Activated T-helper 1 cell treated with anti-CD3 and anti-CD28 coated beads, Interleukin-12 subunit alpha, Interleukin-12 subunit beta, Interleukin-2, Interleukin-4 antibody, amounts not matched to agents 30 ng/mL and 10 ng/mL and 1 ng/mL, durations not matched to agents 14 hours and 24 hours and 36 hours (primary cell): ENCODE measurements around the gene EPHB2. TPM values are rescaled to one million over a fixed set of nuclear protein-coding genes. Genes with fewer than 3 reads are reported as not detected.

Experiments
- DNase-seq: peaks from one replicate; pipeline ENCODE4 v3.0.0; 2021; ENCODE audit warnings: low spot score
- H3K27ac Mint-ChIP-seq: one replicate; pipeline ENCODE4 v1.8.0; 2021; ENCODE audit warnings: mild to moderate bottlenecking, mixed read lengths
- H3K27me3 Mint-ChIP-seq: one replicate; pipeline ENCODE4 v1.8.0; 2022; ENCODE audit warnings: mild to moderate bottlenecking, moderate library complexity, mixed read lengths; ENCODE audit not compliant: insufficient read depth
- H3K36me3 Mint-ChIP-seq: one replicate; pipeline ENCODE4 v1.8.0; 2021; ENCODE audit warnings: low read depth, mixed read lengths
- H3K4me1 Mint-ChIP-seq: one replicate; pipeline ENCODE4 v1.8.0; 2021; ENCODE audit warnings: low read depth, mixed read lengths
- H3K4me3 Mint-ChIP-seq: one replicate; pipeline ENCODE4 v1.8.0; 2021; ENCODE audit warnings: mild to moderate bottlenecking, moderate library complexity, mixed read lengths
- H3K9me3 Mint-ChIP-seq: one replicate; pipeline ENCODE4 v1.8.0; 2021; ENCODE audit warnings: mixed read lengths
- intact Hi-C: fragments of 100-400 bp; cut with micrococcal nuclease; formaldehyde crosslinking; loops from one replicate; pipeline ENCODE4 v1.15.1; 2024
- total RNA-seq: library from RNA; stranded (reverse); gene quantifications from 2 replicates; pipeline ENCODE4 v1.2.3, GENCODE V29; 2022

EPHB2 gene
- total RNA-seq, 1 donor from 2014 or later = not detected

DNA sequence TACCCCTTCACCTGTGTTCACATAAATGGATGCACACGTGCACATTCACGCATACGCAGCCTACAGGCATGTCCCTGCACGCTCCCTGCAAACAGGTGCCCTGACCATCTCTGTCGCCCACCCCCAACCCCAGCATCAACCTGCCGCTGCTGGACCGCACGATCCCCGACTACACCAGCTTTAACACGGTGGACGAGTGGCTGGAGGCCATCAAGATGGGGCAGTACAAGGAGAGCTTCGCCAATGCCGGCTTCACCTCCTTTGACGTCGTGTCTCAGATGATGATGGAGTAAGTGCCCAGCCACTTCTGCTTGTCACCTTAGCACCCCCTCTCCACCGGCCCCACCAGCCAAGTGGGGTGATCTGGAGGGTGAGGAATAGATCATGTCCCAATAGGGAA, 201.7 kb downstream of the EPHB2 start:
- no peak for DNase-seq
- H3K27me3 Mint-ChIP-seq = peaks cover 3% of the 10 kb centered on the region
- H3K36me3 Mint-ChIP-seq = no peaks in the 10 kb centered on the region
- H3K4me3 Mint-ChIP-seq = no peak overlapping the region
- no peaks in the 10 kb centered on the region for H3K4me1 Mint-ChIP-seq
- intact Hi-C loops = no loop called here
- no peaks in the 10 kb centered on the region for H3K9me3 Mint-ChIP-seq
- H3K27ac Mint-ChIP-seq = no peak overlapping the region

- peaks cover 3% of the 10 kb centered on the region for H3K27me3 Mint-ChIP-seq
- H3K4me1 Mint-ChIP-seq = no peaks in the 10 kb centered on the region
- no peak overlapping the region for H3K27ac Mint-ChIP-seq
- intact Hi-C loops = no loop called here
- DNase-seq = no peak
- no peaks in the 10 kb centered on the region for H3K9me3 Mint-ChIP-seq
- no peaks in the 10 kb centered on the region for H3K36me3 Mint-ChIP-seq
- H3K4me3 Mint-ChIP-seq = no peak overlapping the region
Measured at GRCh38 chr1:22913421-22914141, 202.9 kb downstream of the EPHB2 start.

GRCh38 chr1:22914156-22914555, 203.5 kb downstream of the EPHB2 start:
- Mint-ChIP-seq H3K27me3 (peaks cover 3% of the 10 kb centered on the region), H3K36me3 (no peaks in the 10 kb centered on the region), H3K9me3 (no peaks in the 10 kb centered on the region), H3K4me1 (no peaks in the 10 kb centered on the region), H3K27ac (no peak overlapping the region), H3K4me3 (no peak overlapping the region)
- intact Hi-C loops = no loop called here
- no peak for DNase-seq

DNA sequence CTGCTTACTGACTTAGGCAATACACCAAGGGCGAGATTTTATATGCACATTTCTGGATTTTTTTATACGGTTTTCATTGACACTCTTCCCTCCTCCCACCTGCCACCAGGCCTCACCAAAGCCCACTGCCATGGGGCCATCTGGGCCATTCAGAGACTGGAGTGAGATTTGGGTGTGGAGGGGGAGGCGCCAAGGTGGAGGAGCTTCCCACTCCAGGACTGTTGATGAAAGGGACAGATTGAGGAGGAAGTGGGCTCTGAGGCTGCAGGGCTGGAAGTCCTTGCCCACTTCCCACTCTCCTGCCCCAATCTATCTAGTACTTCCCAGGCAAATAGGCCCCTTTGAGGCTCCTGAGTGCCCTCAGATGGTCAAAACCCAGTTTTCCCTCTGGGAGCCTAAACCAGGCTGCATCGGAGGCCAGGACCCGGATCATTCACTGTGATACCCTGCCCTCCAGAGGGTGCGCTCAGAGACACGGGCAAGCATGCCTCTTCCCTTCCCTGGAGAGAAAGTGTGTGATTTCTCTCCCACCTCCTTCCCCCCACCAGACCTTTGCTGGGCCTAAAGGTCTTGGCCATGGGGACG, 204.1 kb downstream of the EPHB2 start:
- H3K4me3 Mint-ChIP-seq = no peak overlapping the region
- DNase-seq = no peak
- no peaks in the 10 kb centered on the region for H3K36me3 Mint-ChIP-seq
- H3K27me3 Mint-ChIP-seq = peaks cover 3% of the 10 kb centered on the region
- H3K9me3 Mint-ChIP-seq = no peaks in the 10 kb centered on the region
- H3K27ac Mint-ChIP-seq = no peak overlapping the region
- no peaks in the 10 kb centered on the region for H3K4me1 Mint-ChIP-seq
- intact Hi-C loops = no loop called here

GRCh38 chr1:22915231-22915630, 204.6 kb downstream of the EPHB2 start:
- Mint-ChIP-seq H3K27ac (no peak overlapping the region), H3K27me3 (peaks cover 3% of the 10 kb centered on the region), H3K4me3 (no peak overlapping the region), H3K9me3 (no peaks in the 10 kb centered on the region), H3K36me3 (no peaks in the 10 kb centered on the region), H3K4me1 (no peaks in the 10 kb centered on the region)
- intact Hi-C loops = no loop called here
- DNase-seq = no peak

- no peak overlapping the region for H3K4me3 Mint-ChIP-seq
- no peak for DNase-seq
- H3K27me3 Mint-ChIP-seq = peaks cover 3% of the 10 kb centered on the region
- no peaks in the 10 kb centered on the region for H3K36me3 Mint-ChIP-seq
- no peaks in the 10 kb centered on the region for H3K4me1 Mint-ChIP-seq
- intact Hi-C loops = no loop called here
- H3K9me3 Mint-ChIP-seq = no peaks in the 10 kb centered on the region
- no peak overlapping the region for H3K27ac Mint-ChIP-seq
Measured at GRCh38 chr1:22915816-22916470, 205.3 kb downstream of the EPHB2 start.

GRCh38 chr1:22916471-22916820, 205.8 kb downstream of the EPHB2 start:
- H3K4me3 Mint-ChIP-seq = no peak overlapping the region
- H3K27me3 Mint-ChIP-seq = peaks cover 3% of the 10 kb centered on the region
- intact Hi-C loops = no loop called here
- H3K4me1 Mint-ChIP-seq = no peaks in the 10 kb centered on the region
- no peaks in the 10 kb centered on the region for H3K9me3 Mint-ChIP-seq
- H3K27ac Mint-ChIP-seq = no peak overlapping the region
- no peak for DNase-seq
- no peaks in the 10 kb centered on the region for H3K36me3 Mint-ChIP-seq

DNA sequence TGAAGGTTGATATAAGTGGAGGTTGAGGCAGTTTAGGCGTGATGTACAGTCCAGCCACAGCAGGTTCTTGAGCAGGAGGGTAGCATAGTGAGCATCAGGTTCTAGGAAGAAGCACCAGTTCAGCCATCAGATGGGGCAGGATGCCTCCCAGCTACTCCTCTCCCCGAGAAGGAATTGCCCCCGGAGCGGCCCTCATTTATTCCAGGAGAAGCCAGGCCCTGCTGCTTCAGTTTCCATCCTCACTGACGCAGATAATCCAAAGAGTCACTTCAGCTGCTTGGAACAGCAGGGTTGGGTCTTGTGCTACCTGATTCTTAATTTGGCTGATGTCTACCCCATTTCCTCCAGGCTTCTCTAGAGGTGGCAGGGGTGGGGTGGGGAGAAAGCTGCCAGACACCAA, 207.3 kb downstream of the EPHB2 start:
- H3K27ac Mint-ChIP-seq = no peak overlapping the region
- intact Hi-C loops = no loop called here
- no peaks in the 10 kb centered on the region for H3K9me3 Mint-ChIP-seq
- DNase-seq = no peak
- no peak overlapping the region for H3K4me3 Mint-ChIP-seq
- no peaks in the 10 kb centered on the region for H3K4me1 Mint-ChIP-seq
- no peaks in the 10 kb centered on the region for H3K36me3 Mint-ChIP-seq
- H3K27me3 Mint-ChIP-seq = peaks cover 3% of the 10 kb centered on the region

DNA sequence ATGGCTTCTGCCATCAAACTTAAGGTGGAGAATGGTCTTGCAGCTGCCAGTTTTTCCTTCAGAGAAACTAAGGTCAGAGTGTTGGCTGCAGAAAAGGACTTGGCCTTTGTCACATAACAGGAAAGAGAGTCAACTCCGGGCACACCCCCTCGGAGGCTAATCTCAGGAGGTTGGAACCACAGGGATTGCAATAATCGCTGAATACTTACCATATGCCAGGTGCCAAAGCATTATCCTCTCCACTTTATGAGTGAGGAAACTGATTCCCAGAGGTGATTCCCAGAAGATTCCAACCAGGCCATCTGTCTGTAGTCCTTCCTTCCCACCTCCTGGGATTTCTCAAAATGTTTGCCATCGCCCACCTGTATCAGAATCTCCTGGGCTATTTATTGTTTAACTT, 208.0 kb downstream of the EPHB2 start:
- Mint-ChIP-seq H3K4me1 (no peaks in the 10 kb centered on the region), H3K27ac (no peak overlapping the region), H3K36me3 (no peaks in the 10 kb centered on the region), H3K9me3 (no peaks in the 10 kb centered on the region), H3K4me3 (no peak overlapping the region), H3K27me3 (peaks cover 3% of the 10 kb centered on the region)
- intact Hi-C loops = no loop called here
- DNase-seq = no peak

- Mint-ChIP-seq H3K9me3 (no peaks in the 10 kb centered on the region), H3K27me3 (peaks cover under 1% of the 10 kb centered on the region), H3K4me1 (no peaks in the 10 kb centered on the region), H3K4me3 (no peak overlapping the region), H3K36me3 (no peaks in the 10 kb centered on the region), H3K27ac (no peak overlapping the region)
- intact Hi-C loops = no loop called here
- no peak for DNase-seq
Measured at GRCh38 chr1:22919341-22920025, 208.8 kb downstream of the EPHB2 start.

DNA sequence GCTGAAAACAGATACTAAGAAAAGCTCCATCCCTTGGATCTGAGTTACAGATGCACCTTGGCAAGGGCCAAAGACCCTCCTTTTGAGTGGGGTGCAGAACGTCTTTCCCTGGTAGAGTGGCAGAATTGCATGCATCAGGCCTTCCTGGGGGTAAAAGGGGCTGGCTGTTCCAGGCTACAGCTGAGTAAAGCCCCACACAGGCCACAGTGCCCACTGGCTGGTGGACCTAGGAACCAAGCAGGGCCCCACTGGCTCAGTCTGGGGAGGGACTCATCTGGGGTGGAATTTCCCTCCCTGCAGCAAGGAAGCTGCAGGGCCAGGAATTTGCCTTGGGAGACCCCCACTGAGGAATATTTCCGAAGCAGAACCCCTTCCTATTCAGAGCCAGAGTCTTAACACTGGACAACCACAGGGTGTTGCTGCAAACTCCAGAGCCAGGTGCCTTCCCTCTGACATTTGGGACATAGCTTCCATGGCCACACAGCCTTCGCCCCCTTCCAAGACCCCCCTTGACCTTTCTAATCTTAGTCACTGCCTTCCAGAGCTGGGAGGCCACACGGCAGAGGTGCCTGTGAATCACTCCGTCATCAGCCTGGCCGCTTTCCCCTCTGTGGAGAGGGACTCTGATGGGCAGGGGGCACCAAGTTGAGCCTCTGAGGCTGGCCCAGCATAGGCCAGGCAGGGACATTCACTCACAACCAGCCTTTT, 209.5 kb downstream of the EPHB2 start:
- Mint-ChIP-seq H3K4me1 (no peaks in the 10 kb centered on the region), H3K27me3 (no peaks in the 10 kb centered on the region), H3K4me3 (no peak overlapping the region)

DNA sequence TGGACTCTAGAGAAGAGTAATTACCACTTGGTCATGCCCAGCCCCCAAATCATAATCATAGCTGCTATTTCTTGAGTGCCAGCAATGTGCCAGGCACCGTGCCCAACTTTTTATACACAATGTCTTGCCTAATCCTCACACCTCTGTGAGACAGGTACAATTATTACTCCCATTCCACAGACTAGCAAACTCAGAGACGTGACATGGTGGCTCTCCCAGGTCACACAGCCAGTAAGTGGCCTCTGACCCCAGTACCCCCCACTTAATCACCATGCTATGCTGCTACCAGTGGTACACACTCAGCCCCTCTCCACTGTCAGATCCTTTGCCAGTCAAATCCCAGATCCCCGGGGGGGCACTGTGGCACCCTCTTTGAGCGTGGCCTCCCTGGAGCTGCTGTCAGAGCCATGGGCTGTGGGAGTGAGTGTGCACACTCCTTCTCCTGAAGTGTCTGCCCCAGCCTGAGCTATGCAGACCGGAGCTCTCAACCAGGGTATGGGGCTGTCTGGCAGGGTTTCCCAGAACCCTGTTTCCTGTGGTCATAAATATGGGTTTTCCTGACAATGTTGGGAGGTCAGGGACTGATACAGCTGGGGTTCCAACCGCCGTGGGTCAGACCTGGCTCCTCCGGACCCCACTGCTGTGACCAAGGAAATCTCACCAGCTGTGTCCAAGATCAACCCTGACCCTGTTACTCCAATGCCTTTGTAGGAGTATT, 210.3 kb downstream of the EPHB2 start:
- no peaks in the 10 kb centered on the region for H3K27me3 Mint-ChIP-seq
- intact Hi-C loops = no loop called here
- no peaks in the 10 kb centered on the region for H3K9me3 Mint-ChIP-seq
- no peaks in the 10 kb centered on the region for H3K4me1 Mint-ChIP-seq
- no peak for DNase-seq
- H3K36me3 Mint-ChIP-seq = no peaks in the 10 kb centered on the region
- no peak overlapping the region for H3K4me3 Mint-ChIP-seq
- H3K27ac Mint-ChIP-seq = no peak overlapping the region

More for the DNA sequence above, 209.5 kb downstream of the EPHB2 start:
- Mint-ChIP-seq H3K36me3 (no peaks in the 10 kb centered on the region), H3K27ac (no peak overlapping the region), H3K9me3 (no peaks in the 10 kb centered on the region)
- intact Hi-C loops = no loop called here
- no peak for DNase-seq
